Fibroblast of the aortic adventitia (primary cell): ENCODE measurements around the gene WIPF2. TPM values are rescaled to one million over a fixed set of nuclear protein-coding genes. Genes with fewer than 3 reads are reported as not detected.

ENCODE experiments used
- DNase-seq: peaks from one replicate; pipeline ENCODE4 v3.0.0-alpha.2; 2010; ENCODE audit warnings: low read depth
- H3K4me3 ChIP-seq: 2 replicates; pipeline ENCODE4 v1.5.1; 2011; ENCODE audit warnings: low read depth, mild to moderate bottlenecking, control low read depth, low read length, moderate library complexity
- total RNA-seq: library from RNA; depleted of rRNA; stranded (reverse); fragments of >200 nt; gene quantifications from 2 replicates; pipeline ENCODE4 v1.2.3, GENCODE V29; 2012; ENCODE audit warnings: low replicate concordance
- TF ChIP-seq, protein P1 (sequence below): IDR thresholded peaks from 2 replicates; pipeline ENCODE4 v1.5.1; 2011; ENCODE audit warnings: mild to moderate bottlenecking, low read length, control low read depth, inconsistent platforms; ENCODE audit not compliant: insufficient read depth

Gene WIPF2, protein sequence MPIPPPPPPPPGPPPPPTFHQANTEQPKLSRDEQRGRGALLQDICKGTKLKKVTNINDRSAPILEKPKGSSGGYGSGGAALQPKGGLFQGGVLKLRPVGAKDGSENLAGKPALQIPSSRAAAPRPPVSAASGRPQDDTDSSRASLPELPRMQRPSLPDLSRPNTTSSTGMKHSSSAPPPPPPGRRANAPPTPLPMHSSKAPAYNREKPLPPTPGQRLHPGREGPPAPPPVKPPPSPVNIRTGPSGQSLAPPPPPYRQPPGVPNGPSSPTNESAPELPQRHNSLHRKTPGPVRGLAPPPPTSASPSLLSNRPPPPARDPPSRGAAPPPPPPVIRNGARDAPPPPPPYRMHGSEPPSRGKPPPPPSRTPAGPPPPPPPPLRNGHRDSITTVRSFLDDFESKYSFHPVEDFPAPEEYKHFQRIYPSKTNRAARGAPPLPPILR
- total RNA-seq: 4.1 and 9.6 TPM in 2 replicates

DNA sequence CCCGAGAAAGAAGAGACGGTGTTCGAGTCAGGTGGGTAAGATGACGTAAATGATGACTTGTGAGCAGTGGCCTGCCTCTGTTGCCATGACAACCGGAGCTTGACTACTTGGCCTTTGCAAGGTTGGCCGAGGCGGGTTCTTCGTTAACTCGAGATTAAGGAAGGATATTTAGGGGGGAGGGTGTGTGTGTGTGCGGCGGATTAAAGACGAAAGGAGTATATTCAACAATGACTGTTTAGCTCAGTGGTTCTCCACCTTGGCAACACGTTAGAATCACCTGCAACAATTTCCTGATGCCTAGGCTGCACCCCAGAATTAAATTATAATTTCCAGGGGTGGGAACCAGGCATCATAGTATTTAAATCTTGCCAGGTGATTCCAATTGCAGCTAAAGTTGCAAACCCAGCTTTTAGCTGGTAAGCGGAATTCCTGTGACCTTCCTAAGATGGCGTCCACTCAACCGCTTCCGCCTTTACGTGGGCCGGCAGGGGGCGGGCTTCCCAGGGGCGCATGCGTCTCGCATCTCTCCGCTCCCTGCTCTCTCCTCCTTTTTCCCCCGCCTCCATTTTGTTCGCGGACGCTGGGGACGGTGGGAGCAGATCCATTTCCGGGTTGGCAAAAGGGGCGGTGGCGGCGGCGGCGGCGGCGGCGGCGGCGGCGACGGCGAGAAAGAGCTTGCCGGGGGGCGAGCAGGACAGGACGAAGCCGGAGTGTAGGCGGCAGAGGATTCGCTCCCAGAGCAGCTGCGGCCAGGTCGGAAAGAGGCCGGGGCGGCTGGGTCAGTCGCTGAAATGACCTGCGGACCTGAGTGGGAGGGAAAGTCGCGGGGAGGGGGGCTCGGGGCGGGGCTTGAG lies at the start of gene WIPF2:
WIPF2 (plus strand) TSS at position 565 of the 854 bp plus-strand sequence. CDS start 37,156 bp downstream, outside the sequence.
- peak; percentile 95 for DNase-seq
- peak within 1 kb of the TSS; percentile 97 for H3K4me3 ChIP-seq
- TF ChIP-seq, protein P1, sequence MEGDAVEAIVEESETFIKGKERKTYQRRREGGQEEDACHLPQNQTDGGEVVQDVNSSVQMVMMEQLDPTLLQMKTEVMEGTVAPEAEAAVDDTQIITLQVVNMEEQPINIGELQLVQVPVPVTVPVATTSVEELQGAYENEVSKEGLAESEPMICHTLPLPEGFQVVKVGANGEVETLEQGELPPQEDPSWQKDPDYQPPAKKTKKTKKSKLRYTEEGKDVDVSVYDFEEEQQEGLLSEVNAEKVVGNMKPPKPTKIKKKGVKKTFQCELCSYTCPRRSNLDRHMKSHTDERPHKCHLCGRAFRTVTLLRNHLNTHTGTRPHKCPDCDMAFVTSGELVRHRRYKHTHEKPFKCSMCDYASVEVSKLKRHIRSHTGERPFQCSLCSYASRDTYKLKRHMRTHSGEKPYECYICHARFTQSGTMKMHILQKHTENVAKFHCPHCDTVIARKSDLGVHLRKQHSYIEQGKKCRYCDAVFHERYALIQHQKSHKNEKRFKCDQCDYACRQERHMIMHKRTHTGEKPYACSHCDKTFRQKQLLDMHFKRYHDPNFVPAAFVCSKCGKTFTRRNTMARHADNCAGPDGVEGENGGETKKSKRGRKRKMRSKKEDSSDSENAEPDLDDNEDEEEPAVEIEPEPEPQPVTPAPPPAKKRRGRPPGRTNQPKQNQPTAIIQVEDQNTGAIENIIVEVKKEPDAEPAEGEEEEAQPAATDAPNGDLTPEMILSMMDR: peak; percentile 88

DNA sequence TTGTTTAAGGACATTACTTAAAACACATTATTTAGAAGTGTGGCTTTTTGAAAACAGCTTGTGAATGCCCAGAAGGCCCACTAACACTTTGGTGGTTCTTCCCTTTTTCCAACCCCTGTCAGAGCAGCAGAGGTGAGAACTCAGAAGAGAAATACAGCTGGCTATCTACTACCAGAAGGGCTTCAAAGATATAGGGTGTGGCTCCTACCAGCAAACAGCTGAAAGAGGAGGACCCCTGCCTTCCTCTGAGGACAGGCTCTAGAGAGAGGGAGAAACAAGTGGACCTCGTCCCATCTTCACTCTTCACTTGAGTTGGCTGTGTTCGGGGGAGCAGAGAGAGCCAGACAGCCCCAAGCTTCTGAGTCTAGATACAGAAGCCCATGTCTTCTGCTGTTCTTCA lies 48.8 kb upstream of the WIPF2 start:
- DNase-seq: no peak
- H3K4me3 ChIP-seq: no peak overlapping the region
- TF ChIP-seq, protein P1: no peak

DNA sequence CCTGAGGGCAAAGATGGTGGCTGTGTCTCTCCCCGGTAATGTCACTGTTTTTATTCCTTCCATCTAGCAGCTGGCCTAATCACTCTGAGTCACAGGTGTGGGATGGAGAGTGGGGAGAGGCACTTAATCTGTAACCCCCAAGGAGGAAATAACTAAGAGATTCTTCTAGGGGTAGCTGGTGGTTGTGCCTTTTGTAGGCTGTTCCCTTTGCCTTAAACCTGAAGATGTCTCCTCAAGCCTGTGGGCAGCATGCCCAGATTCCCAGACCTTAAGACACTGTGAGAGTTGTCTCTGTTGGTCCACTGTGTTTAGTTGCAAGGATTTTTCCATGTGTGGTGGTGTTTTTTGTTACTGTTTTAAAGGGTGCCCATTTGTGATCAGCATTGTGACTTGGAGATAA lies 47.4 kb upstream of the WIPF2 start:
- TF ChIP-seq, protein P1: no peak
- no peak for DNase-seq

DNA sequence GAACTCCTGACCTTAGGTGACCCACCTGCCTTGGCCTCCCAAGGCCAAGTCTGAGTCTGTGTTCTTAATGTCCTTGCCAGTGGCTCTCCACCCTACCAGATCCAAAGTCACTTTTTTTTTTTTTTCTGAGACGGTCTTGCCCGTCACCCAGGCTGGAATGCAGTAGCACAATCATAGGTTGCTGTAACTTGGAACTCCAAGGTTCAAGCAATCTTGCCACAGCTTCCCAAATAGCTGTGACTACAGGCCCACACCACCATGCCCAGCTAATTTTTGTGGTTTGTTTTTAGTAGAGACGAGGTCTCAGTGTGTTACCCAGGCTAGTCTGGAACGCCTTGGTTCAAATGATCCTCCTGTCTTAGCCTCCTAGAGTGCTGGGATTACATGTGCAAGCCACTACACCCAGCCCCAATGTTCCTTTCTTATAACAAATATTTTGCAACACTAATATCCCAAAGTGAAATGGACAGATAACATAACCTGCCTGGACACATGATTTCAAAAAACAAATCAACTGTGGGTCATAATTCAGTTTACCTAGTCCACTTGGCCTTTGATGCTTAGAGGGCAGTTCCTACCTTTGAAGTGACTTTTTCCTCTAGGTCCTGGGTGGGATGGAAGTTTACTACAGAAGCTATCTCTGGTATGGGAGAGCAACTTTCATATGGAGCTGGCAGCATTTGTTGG lies 45.9 kb upstream of the WIPF2 start:
- TF ChIP-seq, protein P1: no peak
- no peak overlapping the region for H3K4me3 ChIP-seq
- no peak for DNase-seq

More for the DNA sequence above, 47.4 kb upstream of the WIPF2 start:
- H3K4me3 ChIP-seq: no peak overlapping the region

DNA sequence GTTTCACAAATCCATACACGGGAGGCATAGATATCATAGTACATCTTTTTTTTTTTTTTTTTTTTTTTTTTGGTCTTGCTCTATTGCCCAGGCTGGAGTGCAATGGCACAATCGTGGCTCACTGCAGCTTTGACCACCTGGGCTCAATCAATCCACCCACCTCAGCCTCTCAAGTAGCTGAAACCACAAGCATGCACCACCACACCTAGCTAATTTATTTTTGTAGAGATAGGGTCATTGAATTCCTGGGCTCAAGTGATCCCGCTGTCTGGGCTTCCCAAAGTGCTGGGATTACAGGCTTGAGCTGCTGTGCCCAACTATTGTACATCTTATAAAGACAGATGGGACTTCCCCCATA lies 45.3 kb upstream of the WIPF2 start:
- TF ChIP-seq, protein P1: no peak
- DNase-seq: no peak
- no peak overlapping the region for H3K4me3 ChIP-seq

DNA sequence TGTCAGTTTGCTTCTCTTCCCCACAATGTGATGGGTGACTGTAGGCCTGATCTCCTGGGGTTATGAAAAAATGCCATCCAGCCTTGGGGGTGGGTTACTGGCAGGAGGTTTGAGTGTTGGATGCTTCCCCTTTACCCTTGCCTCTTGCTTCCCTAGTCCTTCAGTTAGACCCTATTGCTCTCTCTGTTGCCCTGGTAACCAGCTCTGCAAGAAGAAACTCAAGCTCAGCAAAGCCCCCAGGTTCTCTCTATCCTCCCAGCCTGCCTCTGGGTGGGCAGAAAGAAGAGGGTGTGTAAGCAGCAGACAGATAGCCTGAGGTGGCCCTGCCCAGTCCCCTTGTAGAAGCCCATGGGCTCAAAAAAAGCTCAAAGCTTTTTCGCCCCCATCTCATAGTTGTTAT lies 44.6 kb upstream of the WIPF2 start:
- H3K4me3 ChIP-seq: no peak overlapping the region
- TF ChIP-seq, protein P1: no peak

More for the DNA sequence above, 44.6 kb upstream of the WIPF2 start:
- no peak for DNase-seq
